22Rv1 (cell line): ENCODE results near the gene S100P.

Experiments used
- H3K27ac ChIP-seq: fragments of 450-650 bp; 2 replicates; pipeline ENCODE4 v1.5.1; 2017
- CTCF ChIP-seq: fragments of 450-650 bp; IDR thresholded peaks from 2 replicates; pipeline ENCODE4 v1.5.1; 2017; ENCODE audit warnings: mild to moderate bottlenecking
- ZFX ChIP-seq: fragments of 450-650 bp; IDR thresholded peaks from 2 replicates; pipeline ENCODE4 v1.6.1; 2017; ENCODE audit warnings: antibody characterized with exemption, borderline replicate concordance

Gene S100P

GRCh38 chr4:6686104-6686787 lies 7.4 kb upstream of the S100P start:
- no peak overlapping the region for H3K27ac ChIP-seq
- TF ChIP-seq ZFX (no peak), CTCF (no peak)

- H3K27ac ChIP-seq: peak overlapping the region; percentile 85
Measured at GRCh38 chr4:6687947-6688878, 5.5 kb upstream of the S100P start.

GRCh38 chr4:6688879-6689505 lies 4.7 kb upstream of the S100P start:
- TF ChIP-seq ZFX: no peak
- no peak for TF ChIP-seq CTCF
- peak overlapping the region; percentile 85 for H3K27ac ChIP-seq

More at GRCh38 chr4:6687947-6688878, 5.5 kb upstream of the S100P start:
- TF ChIP-seq CTCF (peak; percentile 12; the same call in 1 of the 2 replicates), ZFX (no peak)

GRCh38 chr4:6689506-6689960 lies 4.1 kb upstream of the S100P start:
- peak overlapping the region; percentile 85 for H3K27ac ChIP-seq
- no peak for TF ChIP-seq CTCF
- no peak for TF ChIP-seq ZFX

- H3K27ac ChIP-seq: peak overlapping the region; percentile 91
- TF ChIP-seq ZFX (no peak), CTCF (no peak)
Measured at GRCh38 chr4:6692379-6692778, 1.3 kb upstream of the S100P start.

- no peak for TF ChIP-seq CTCF
- no peak for TF ChIP-seq ZFX
- H3K27ac ChIP-seq: peak overlapping the region; percentile 91
Measured at GRCh38 chr4:6692806-6693205, 872 bp upstream of the S100P start.
